WI38 (cell line): ENCODE data around the gene CYB561.

ENCODE experiments used
- H3K4me3 ChIP-seq: 2 replicates; pipeline ENCODE4 v1.5.1; 2011; ENCODE audit warnings: low read depth, mild to moderate bottlenecking, control low read depth, low read length
- TF ChIP-seq, protein P1 (sequence below): IDR thresholded peaks from 2 replicates; pipeline ENCODE4 v1.5.1; 2012; ENCODE audit warnings: low read depth, mild to moderate bottlenecking, control low read depth, low read length

CYB561 gene

DNA sequence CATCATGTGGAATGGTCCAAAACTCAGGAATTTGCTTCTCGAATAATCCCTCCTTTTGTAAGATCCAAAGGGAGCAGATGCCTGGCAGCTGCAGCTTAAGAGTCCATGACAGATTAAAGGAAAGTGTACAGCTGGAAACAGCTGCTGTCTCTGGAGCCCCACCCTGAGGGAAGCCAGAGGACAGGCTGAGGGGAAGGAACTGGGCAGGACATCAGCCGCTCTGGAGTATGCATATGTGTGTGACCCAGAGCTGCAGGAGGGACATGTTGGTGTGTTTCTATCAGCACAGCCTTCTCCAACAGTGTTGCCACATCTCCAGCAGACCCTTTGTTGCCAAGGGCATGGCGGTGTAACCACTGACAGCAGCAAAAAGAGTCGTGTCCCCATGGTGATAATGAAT lies 46.2 kb downstream of the CYB561 start:
- TF ChIP-seq, protein P1, sequence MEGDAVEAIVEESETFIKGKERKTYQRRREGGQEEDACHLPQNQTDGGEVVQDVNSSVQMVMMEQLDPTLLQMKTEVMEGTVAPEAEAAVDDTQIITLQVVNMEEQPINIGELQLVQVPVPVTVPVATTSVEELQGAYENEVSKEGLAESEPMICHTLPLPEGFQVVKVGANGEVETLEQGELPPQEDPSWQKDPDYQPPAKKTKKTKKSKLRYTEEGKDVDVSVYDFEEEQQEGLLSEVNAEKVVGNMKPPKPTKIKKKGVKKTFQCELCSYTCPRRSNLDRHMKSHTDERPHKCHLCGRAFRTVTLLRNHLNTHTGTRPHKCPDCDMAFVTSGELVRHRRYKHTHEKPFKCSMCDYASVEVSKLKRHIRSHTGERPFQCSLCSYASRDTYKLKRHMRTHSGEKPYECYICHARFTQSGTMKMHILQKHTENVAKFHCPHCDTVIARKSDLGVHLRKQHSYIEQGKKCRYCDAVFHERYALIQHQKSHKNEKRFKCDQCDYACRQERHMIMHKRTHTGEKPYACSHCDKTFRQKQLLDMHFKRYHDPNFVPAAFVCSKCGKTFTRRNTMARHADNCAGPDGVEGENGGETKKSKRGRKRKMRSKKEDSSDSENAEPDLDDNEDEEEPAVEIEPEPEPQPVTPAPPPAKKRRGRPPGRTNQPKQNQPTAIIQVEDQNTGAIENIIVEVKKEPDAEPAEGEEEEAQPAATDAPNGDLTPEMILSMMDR = no peak

DNA sequence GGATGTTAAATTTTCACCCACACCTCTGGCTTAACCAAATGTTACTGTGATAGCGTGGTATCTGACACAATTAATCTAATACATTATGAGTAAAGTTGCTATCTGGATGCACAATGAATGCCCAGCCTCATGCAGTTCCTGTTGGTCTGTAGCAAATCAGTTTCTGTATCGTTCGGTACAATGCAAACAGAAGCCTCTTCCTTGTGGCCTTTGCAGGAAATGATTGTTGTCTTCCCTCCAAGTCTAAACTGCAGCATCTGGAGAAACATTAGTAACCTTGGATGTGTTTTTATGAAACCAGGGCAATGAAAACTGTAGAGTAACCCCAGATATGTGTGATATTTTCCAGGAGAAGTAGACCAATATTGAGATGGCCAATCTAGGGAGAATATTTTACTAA lies 46.8 kb downstream of the CYB561 start:
- peak overlapping the region; percentile 5; the same call in 1 of the 2 replicates for H3K4me3 ChIP-seq
- TF ChIP-seq, protein P1 = no peak

More for the DNA sequence above, 46.2 kb downstream of the CYB561 start:
- H3K4me3 ChIP-seq = no peak overlapping the region

DNA sequence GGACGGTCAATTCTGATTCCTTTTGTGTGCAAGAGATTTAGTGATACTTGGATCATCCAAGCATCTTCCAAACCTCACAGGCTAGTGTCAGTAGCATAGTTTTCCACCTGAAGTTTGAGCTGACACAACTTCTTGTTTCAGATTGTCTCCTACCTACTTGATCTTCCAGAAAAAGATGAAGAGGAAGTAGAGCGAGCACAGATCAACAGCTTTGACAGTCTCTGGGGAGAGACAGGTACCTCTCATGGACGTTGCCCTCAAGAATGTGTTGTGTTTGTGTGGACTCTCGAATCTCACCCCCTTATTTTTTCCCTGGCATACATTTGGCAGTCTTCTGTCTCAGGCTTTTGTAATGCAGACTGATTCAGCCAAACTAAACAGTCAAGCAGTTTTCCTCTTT lies 47.4 kb downstream of the CYB561 start:
- TF ChIP-seq, protein P1 = no peak
- H3K4me3 ChIP-seq = no peak overlapping the region

DNA sequence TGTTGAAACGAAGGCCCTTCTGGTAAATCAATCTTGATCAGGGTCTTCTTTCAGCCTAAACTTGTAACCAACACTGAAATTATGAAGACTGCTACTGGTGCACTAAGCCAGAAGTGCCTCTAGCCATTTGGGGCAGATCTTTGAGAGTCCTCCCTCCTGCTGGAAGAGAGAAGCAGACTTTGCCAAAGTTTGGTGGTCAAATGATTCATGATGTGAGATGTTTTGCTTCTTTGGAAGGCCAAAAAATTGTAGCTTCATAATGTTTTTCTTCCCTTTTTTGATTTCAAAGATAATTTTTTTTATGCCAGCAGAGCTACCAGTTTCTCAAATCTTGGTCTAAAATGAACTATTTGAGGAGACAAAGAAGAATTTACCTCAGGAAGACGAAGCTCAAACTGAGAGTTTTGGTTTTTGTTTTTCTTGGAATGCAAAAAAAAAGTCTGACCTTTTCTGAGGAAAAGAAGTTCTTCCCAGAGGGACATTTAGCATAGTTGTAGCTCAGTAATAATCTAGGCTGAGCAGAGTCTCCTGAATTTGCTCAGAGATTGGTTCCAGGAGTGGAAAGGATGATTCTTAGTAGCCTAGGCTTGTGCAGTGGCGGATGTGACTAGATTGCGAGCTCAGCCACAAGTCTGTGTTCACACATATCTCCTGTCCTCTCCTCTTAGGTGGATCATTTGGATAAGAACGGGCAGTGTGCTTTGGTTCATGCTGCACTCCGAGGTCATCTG lies 50.9 kb downstream of the CYB561 start:
- TF ChIP-seq, protein P1 = no peak

DNA sequence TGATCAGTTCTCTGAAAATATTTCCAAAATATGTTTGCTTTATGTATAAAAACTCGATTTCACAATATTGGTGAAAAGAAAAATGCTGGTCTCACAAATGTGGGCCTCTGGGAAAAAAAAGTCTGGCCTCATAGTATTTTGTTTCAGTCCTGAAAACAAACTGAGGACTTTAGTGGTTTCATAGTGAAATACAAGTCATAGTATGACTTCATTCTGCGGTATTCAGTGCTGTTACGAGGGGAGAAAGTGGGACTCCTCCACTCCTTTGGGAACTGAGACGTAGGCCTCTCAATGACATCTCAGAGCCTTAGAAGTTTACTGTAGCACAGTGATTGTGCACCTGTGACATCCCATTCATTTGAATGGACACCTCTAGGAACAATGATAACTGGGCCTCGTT lies 56.0 kb downstream of the CYB561 start:
- no peak overlapping the region for H3K4me3 ChIP-seq
- TF ChIP-seq, protein P1 = no peak

More for the DNA sequence above, 50.9 kb downstream of the CYB561 start:
- H3K4me3 ChIP-seq = no peak overlapping the region

DNA sequence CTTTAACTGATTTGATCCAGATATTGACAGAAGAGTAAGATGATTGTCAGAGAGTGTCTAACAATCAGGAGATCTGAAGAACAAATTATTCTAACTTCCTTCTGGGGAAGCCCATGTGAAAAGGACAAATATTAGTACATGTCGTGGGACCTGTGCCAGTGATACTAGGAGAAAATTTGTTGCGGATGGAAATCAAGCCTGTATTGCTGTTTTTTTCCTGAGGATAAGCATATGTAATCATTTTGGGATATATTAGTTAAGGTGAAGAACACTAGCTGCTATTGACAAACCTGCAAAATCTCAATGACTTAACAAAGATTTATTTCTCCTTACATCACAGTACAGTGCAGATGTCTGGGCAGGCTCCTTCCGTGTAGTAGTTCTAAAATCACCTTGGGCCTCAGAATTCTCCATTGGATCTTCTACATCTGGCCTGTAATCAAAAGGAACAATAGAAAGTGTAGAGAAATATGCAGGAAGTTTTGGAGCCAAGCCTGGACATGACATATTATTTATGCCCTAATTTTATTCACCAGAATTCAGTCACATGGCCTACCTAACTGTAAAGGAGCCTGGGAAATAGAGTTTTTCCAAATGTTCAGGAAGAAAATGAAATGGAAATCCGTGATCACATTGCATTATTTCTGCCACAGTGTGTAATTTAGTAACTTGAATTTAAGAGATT lies 58.3 kb downstream of the CYB561 start:
- TF ChIP-seq, protein P1 = no peak
- no peak overlapping the region for H3K4me3 ChIP-seq

DNA sequence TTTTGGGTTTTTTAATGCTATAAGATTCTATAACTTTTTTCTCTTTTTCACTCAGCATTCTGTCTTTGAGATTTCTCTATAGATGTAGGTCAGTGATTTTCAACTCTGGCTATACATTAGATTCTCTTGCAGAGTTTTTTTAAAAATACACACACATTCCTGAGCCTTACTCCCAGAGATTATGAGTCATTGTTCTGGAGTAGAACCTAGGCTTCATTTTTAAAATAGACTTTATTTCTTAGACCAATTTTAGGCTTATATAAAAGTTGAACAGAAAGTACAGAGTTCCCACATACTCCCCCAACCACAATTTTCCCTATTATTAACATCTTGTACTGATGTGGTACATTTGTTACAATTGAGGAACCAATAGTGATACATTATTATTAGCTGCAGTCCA lies 63.3 kb downstream of the CYB561 start:
- TF ChIP-seq, protein P1 = no peak
- H3K4me3 ChIP-seq = no peak overlapping the region
